ENCODE results near the gene ERGIC1. TPM values are rescaled to one million over a fixed set of nuclear protein-coding genes. Genes with fewer than 3 reads are reported as not detected.

The ERGIC1 gene
- polyA plus RNA-seq, 1 donor from 2014 or later, result 59.1 TPM

GRCh38 chr5:172920995-172921394 is 86.9 kb downstream of the ERGIC1 start:
- Histone ChIP-seq H3K27ac (ENCODE audit: low read length) (no peak overlapping the region), H3K9me2 (ENCODE audit: insufficient read depth, low read length) (no peaks in the 10 kb centered on the region)
- TF ChIP-seq EP300 (conservative IDR thresholded peaks at IDR 0.05; ENCODE audit: poor library complexity, severe bottlenecking), result no peak
- TF ChIP-seq POLR2AphosphoS5 (IDR thresholded peaks at IDR 0.05), result no peak

GRCh38 chr5:172921906-172922305 is 87.9 kb downstream of the ERGIC1 start:
- Histone ChIP-seq H3K4me2 (ENCODE audit: low read length) (no peak overlapping the region), H3K9me2 (ENCODE audit: insufficient read depth, low read length) (no peaks in the 10 kb centered on the region), H2AFZ (ENCODE audit: low read depth, low read length) (no peak overlapping the region), H3K4me3 (ENCODE audit: low read length) (no peak overlapping the region), H3K36me3 (ENCODE audit: insufficient read depth, low read length) (peaks cover 5% of the 10 kb centered on the region), H3K9me3 (ENCODE audit: low read length) (no peaks in the 10 kb centered on the region), H3K27ac (ENCODE audit: low read length) (no peak overlapping the region), H4K20me1 (ENCODE audit: insufficient read depth) (no peaks in the 10 kb centered on the region), H3K27me3 (ENCODE audit: insufficient read depth, low read depth, low read length) (no peaks in the 10 kb centered on the region), H3F3A (ENCODE audit: insufficient read depth, low read length, poor library complexity, severe bottlenecking) (no peaks in the 10 kb centered on the region), H3K79me2 (replicated peaks; ENCODE audit: insufficient read depth, low read length) (no peaks in the 10 kb centered on the region), H3K9ac (ENCODE audit: low read length) (no peak overlapping the region)
- TF ChIP-seq REST (IDR thresholded peaks at IDR 0.05; ENCODE audit: borderline replicate concordance) (no peak), POLR2AphosphoS5 (IDR thresholded peaks at IDR 0.05) (no peak), MXI1 (conservative IDR thresholded peaks at IDR 0.05; ENCODE audit: poor library complexity, severe bottlenecking) (no peak)

More at GRCh38 chr5:172920995-172921394, 86.9 kb downstream of the ERGIC1 start:
- Histone ChIP-seq H4K20me1 (ENCODE audit: insufficient read depth) (no peaks in the 10 kb centered on the region), H3K36me3 (ENCODE audit: insufficient read depth, low read length) (peaks cover 5% of the 10 kb centered on the region), H3K27me3 (ENCODE audit: insufficient read depth, low read depth, low read length) (no peaks in the 10 kb centered on the region), H3F3A (ENCODE audit: insufficient read depth, low read length, poor library complexity, severe bottlenecking) (no peaks in the 10 kb centered on the region), H3K4me2 (ENCODE audit: low read length) (no peak overlapping the region), H3K9ac (ENCODE audit: low read length) (no peak overlapping the region), H3K9me3 (ENCODE audit: low read length) (no peaks in the 10 kb centered on the region), H2AFZ (ENCODE audit: low read depth, low read length) (no peak overlapping the region), H3K79me2 (replicated peaks; ENCODE audit: insufficient read depth, low read length) (no peaks in the 10 kb centered on the region), H3K4me3 (ENCODE audit: low read length) (no peak overlapping the region)

DNA sequence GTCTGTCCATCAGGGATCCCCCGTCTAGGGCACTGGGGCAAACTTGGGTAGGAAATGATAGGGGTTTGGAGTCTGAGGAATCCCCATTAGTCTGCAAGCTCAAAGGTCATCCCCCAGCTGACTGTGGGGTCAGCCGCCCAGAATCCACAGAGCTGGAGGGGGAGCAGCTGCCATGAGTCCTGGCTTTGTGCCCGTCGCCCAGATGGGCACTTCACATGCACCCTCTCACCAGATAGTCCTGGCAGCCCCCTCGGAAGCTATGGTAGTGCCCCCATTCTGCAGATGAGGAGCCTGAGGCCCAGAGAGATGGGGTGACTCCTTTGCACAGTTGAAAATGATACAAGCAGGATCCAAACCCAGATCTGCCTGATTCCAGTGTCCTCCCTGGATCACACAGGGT is 89.5 kb downstream of the ERGIC1 start:
- Histone ChIP-seq H3K9me2 (ENCODE audit: insufficient read depth, low read length) (no peaks in the 10 kb centered on the region), H3K27me3 (ENCODE audit: insufficient read depth, low read depth, low read length) (no peaks in the 10 kb centered on the region), H3K9ac (ENCODE audit: low read length) (no peak overlapping the region), H3K4me3 (ENCODE audit: low read length) (no peak overlapping the region), H3K4me2 (ENCODE audit: low read length) (no peak overlapping the region), H3K9me3 (ENCODE audit: low read length) (no peaks in the 10 kb centered on the region), H3K79me2 (replicated peaks; ENCODE audit: insufficient read depth, low read length) (no peaks in the 10 kb centered on the region), H3K27ac (ENCODE audit: low read length) (no peak overlapping the region), H4K20me1 (ENCODE audit: insufficient read depth) (no peaks in the 10 kb centered on the region), H3F3A (ENCODE audit: insufficient read depth, low read length, poor library complexity, severe bottlenecking) (no peaks in the 10 kb centered on the region), H2AFZ (ENCODE audit: low read depth, low read length) (no peak overlapping the region), H3K36me3 (ENCODE audit: insufficient read depth, low read length) (peaks cover 5% of the 10 kb centered on the region)
- TF ChIP-seq REST (IDR thresholded peaks at IDR 0.05; ENCODE audit: borderline replicate concordance) (no peak), EP300 (conservative IDR thresholded peaks at IDR 0.05; ENCODE audit: poor library complexity, severe bottlenecking) (no peak), RAD21 (conservative IDR thresholded peaks at IDR 0.05) (no peak), EZH2 (IDR thresholded peaks at IDR 0.05; ENCODE audit: borderline replicate concordance, insufficient read depth, low read length, poor library complexity, severe bottlenecking) (no peak), TAF1 (IDR thresholded peaks at IDR 0.05; ENCODE audit: low read depth) (no peak), MXI1 (conservative IDR thresholded peaks at IDR 0.05; ENCODE audit: poor library complexity, severe bottlenecking) (no peak), CTCF (IDR thresholded peaks at IDR 0.05; ENCODE audit: poor library complexity, severe bottlenecking) (no peak)
